Amniotic stem cell (primary cell): Measurements from ENCODE around the gene ANKLE2.
"Not testable (repeated sequence)": the region's sequence is repeated elsewhere in the genome, so short reads cannot be mapped to it uniquely, and the experiment has no call there.

Experiments used
- DNase-seq: peaks from one replicate; lab custom pipeline; 2025; lab: John Stamatoyannopoulos, UW

ANKLE2 gene

GRCh38 chr12:132776816-132777568 is 15.4 kb upstream of the ANKLE2 start:
- DNase-seq = no peak

GRCh38 chr12:132776230-132776625 is 14.6 kb upstream of the ANKLE2 start:
- not testable (repeated sequence) for DNase-seq

- no peak for DNase-seq
These were observed 14.0 kb upstream of the ANKLE2 start for GRCh38 chr12:132775502-132776229.

- DNase-seq = no peak
These were observed 13.1 kb upstream of the ANKLE2 start for GRCh38 chr12:132774646-132775275.

GRCh38 chr12:132774159-132774558 is 12.5 kb upstream of the ANKLE2 start:
- no peak for DNase-seq

- no peak for DNase-seq
These were observed 11.7 kb upstream of the ANKLE2 start for GRCh38 chr12:132773077-132773955.

- no peak for DNase-seq
These were observed 11.0 kb upstream of the ANKLE2 start for GRCh38 chr12:132772606-132773005.

- DNase-seq = no peak
These were observed 9.7 kb upstream of the ANKLE2 start for GRCh38 chr12:132771126-132771838.

GRCh38 chr12:132766380-132767085 is 4.9 kb upstream of the ANKLE2 start:
- DNase-seq = no peak

- no peak for DNase-seq
These were observed 3.7 kb upstream of the ANKLE2 start for GRCh38 chr12:132765361-132765760.

- no peak for DNase-seq
These were observed 2.6 kb upstream of the ANKLE2 start for GRCh38 chr12:132764231-132764630.

GRCh38 chr12:132761921-132762583 is 420 bp upstream of the ANKLE2 start:
- DNase-seq = peak; percentile 81

- DNase-seq = no peak
These were observed 2.3 kb downstream of the ANKLE2 start for GRCh38 chr12:132759359-132759758.

GRCh38 chr12:132758825-132759224 is 2.8 kb downstream of the ANKLE2 start:
- DNase-seq = not testable (repeated sequence)

- DNase-seq = no peak
These were observed 7.3 kb downstream of the ANKLE2 start for GRCh38 chr12:132754160-132754932.

- DNase-seq = not testable (repeated sequence)
These were observed 8.0 kb downstream of the ANKLE2 start for GRCh38 chr12:132753670-132754069.

- no peak for DNase-seq
These were observed 13.3 kb downstream of the ANKLE2 start for GRCh38 chr12:132748319-132748718.

- no peak for DNase-seq
These were observed 13.7 kb downstream of the ANKLE2 start for GRCh38 chr12:132747896-132748295.

GRCh38 chr12:132747395-132747794 is 14.2 kb downstream of the ANKLE2 start:
- DNase-seq = no peak
